Prostate gland (tissue), 2 donors: ENCODE data around the gene TBATA. TPM values are rescaled to one million over a fixed set of nuclear protein-coding genes. Genes with fewer than 3 reads are reported as not detected.

Source experiments
- DNase-seq: peaks from one replicate; pipeline ENCODE4 v3.0.0-alpha.2; 2019; ENCODE audit warnings: low spot score
- H3K27ac ChIP-seq, 2 donors: fragments of 200-600 bp; sonication (generic); 2 replicates each; pipeline ENCODE4 v1.5.1; 2017 to 2019
- H3K27me3 ChIP-seq: fragments of 200-600 bp; sonication (generic); replicated peaks from 2 replicates; pipeline ENCODE4 v1.5.1; 2019; ENCODE audit not compliant: insufficient read depth
- H3K36me3 ChIP-seq, 2 donors: fragments of 200-600 bp; sonication (generic); 1 replicate in 1 of 2; 2 replicates in 1 of 2; pipeline versions ENCODE4 v1.5.1 to v1.8.1; 2017 to 2019
- H3K4me1 ChIP-seq: fragments of 200-600 bp; sonication (generic); replicated peaks from 2 replicates; pipeline ENCODE4 v1.5.1; 2019
- H3K4me3 ChIP-seq, 2 donors: fragments of 200-600 bp; sonication (generic); 2 replicates each; pipeline ENCODE4 v1.5.1; 2017 to 2019
- H3K9me3 ChIP-seq: fragments of 200-600 bp; sonication (generic); 2 replicates; pipeline ENCODE4 v1.5.1; 2017
- POLR2A ChIP-seq: fragments of 450-650 bp; IDR thresholded peaks from one replicate; pipeline ENCODE4 v1.6.1; 2016; ENCODE audit warnings: antibody characterized with exemption, mild to moderate bottlenecking
- POLR2AphosphoS5 ChIP-seq: sonication (generic); formaldehyde crosslinking; IDR thresholded peaks from one replicate; pipeline ENCODE4 v1.6.1; 2017; ENCODE audit warnings: antibody characterized with exemption
- WGBS: methylation state at CpG from one replicate; pipeline ENCODE4 v1.1.5; 2018; 5-methylcytosine and 5-hydroxymethylcytosine counted together
- intact Hi-C: fragments of 100-400 bp; cut with DNase I; formaldehyde crosslinking; loops from one replicate; pipeline ENCODE4 v1.14.2; 2022
- total RNA-seq, 2 donors: library from RNA; depleted of rRNA; stranded (reverse); fragments of >200 nt; gene quantifications; one replicate each; pipeline ENCODE4 v1.1.0, GENCODE V29; 2016
- TF ChIP-seq, protein P1 (sequence below), 4 experiments: fragments of 200-600 bp in 2 of 4; fragments of 450-650 bp in 2 of 4; sonication (generic) in 2 of 4; IDR thresholded peaks; 1 replicate in 3 of 4; 2 replicates in 1 of 4; pipeline ENCODE4 v1.5.1; 2016 to 2019; ENCODE audit warnings: antibody characterized with exemption in 4 of 4, mild to moderate bottlenecking in 2 of 4, moderate library complexity in 2 of 4

The TBATA gene, protein sequence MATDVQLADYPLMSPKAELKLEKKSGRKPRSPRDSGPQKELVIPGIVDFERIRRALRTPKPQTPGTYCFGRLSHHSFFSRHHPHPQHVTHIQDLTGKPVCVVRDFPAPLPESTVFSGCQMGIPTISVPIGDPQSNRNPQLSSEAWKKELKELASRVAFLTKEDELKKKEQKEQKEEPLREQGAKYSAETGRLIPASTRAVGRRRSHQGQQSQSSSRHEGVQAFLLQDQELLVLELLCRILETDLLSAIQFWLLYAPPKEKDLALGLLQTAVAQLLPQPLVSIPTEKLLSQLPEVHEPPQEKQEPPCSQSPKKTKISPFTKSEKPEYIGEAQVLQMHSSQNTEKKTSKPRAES
- total RNA-seq: under 1 TPM in 1 of 2 donors, not detected in 1; 0.57 TPM

DNA sequence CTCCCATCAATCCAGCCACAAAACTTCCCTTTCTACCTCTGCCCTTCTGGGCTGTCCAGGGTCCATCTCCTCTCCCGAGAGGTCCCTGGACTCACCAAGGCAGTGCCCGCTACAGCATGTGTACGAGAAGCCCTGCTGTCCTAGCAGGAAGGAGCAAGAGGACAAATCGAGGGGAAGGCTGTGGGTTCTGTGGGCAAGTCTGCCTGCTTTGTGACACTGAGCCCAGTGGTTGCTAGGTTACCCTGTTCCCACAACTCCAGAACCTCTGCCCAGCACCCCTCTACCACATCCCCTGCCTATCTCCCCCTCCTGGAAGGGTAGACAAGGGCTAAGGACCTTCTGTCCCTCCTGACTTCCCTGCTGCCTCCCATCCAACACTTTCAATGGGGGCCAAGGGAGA is at the start of gene TBATA:
Gene TBATA, minus strand, starts transcription at position 188 of the 400 bp plus-strand sequence. CDS start 1,998 bp downstream, outside the sequence.
- H3K27me3 ChIP-seq: no peaks in the 10 kb centered on the region
- no peak for DNase-seq
- TF ChIP-seq POLR2A (no peak), POLR2AphosphoS5 (no peak)
- TF ChIP-seq, protein P1, sequence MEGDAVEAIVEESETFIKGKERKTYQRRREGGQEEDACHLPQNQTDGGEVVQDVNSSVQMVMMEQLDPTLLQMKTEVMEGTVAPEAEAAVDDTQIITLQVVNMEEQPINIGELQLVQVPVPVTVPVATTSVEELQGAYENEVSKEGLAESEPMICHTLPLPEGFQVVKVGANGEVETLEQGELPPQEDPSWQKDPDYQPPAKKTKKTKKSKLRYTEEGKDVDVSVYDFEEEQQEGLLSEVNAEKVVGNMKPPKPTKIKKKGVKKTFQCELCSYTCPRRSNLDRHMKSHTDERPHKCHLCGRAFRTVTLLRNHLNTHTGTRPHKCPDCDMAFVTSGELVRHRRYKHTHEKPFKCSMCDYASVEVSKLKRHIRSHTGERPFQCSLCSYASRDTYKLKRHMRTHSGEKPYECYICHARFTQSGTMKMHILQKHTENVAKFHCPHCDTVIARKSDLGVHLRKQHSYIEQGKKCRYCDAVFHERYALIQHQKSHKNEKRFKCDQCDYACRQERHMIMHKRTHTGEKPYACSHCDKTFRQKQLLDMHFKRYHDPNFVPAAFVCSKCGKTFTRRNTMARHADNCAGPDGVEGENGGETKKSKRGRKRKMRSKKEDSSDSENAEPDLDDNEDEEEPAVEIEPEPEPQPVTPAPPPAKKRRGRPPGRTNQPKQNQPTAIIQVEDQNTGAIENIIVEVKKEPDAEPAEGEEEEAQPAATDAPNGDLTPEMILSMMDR (IDR thresholded peaks at IDR 0.05): no peak
- H3K36me3 ChIP-seq: no peaks in the 10 kb centered on the region
- no peak within 1 kb of the TSS for H3K4me3 ChIP-seq
- WGBS: 87% methylated on average over 4 of the region's 4 CpGs
- no peaks in the 10 kb centered on the region for H3K9me3 ChIP-seq
- H3K27ac ChIP-seq: no peak within 1 kb of the TSS
- no peaks in the 10 kb centered on the region for H3K4me1 ChIP-seq
- intact Hi-C loops: no loop called here

DNA sequence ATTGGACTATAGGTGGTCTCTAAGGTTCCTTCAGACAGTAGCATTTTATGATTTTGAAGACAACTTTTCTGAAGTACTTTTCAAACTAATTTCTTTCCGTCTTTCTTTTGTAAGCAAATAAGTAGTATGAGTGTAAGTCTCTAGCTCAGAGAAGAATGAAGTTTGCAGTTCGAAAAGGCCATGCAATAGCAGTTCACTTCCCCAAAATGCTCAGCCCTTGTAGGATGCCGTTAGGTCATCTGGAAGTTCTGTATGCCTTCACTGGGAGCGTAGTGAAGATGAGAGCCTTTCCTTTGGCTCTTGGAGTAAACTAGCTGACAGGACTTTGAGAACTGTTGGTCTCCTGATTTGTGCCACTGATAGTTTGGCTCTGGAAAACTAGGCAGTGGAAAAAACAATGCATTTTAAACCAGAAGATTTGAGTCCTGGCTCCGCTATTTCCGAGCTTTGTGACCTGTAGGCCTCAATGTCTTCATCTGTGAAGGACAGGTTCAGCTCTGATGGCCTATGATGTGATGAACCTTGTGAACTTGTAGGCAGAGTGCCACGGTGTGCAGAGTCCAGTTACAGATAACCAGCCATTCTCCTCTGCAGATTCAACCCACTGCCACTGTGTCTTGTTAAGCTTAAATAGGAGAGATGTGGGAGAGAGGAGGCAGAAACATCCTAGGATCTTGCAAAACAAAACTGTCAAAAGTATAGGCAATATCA is 49.4 kb upstream of the TBATA start:
- Histone ChIP-seq H3K9me3 (no peaks in the 10 kb centered on the region), H3K36me3 (no peaks in the 10 kb centered on the region), H3K27me3 (no peaks in the 10 kb centered on the region), H3K27ac (no peak overlapping the region), H3K4me1 (no peaks in the 10 kb centered on the region), H3K4me3 (no peak overlapping the region)
- 94% methylated on average over 7 of the region's 7 CpGs for WGBS
- intact Hi-C loops: no loop called here
- TF ChIP-seq POLR2A: no peak
- TF ChIP-seq, protein P1 (IDR thresholded peaks at IDR 0.05): no peak
- DNase-seq: no peak

DNA sequence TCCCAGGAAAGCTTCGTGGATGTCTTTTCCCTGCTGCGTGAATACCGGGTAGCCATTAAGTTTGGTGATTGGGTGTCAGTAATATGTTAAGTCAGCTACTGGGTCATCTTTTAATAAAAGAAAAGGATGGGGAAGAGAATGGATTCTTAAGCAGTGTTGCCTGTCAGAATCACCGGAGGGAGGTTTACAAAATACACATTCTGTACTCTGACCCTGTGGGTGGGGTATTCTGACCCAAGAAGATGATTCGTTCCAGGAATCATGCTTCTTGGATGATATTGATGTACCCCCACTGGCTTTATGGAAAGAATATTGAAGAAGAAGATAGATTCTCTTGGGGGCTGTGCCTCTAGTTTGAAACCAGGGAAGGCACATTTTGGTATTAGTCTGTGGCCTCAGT is 48.8 kb upstream of the TBATA start:
- TF ChIP-seq, protein P1 (IDR thresholded peaks at IDR 0.05): no peak
- TF ChIP-seq POLR2AphosphoS5 (no peak), POLR2A (no peak)
- Histone ChIP-seq H3K4me1 (no peaks in the 10 kb centered on the region), H3K9me3 (no peaks in the 10 kb centered on the region), H3K4me3 (no peak overlapping the region), H3K27ac (no peak overlapping the region), H3K36me3 (no peaks in the 10 kb centered on the region), H3K27me3 (no peaks in the 10 kb centered on the region)
- 74% methylated on average over 5 of the region's 5 CpGs for WGBS
- DNase-seq: no peak
- intact Hi-C loops: no loop called here

DNA sequence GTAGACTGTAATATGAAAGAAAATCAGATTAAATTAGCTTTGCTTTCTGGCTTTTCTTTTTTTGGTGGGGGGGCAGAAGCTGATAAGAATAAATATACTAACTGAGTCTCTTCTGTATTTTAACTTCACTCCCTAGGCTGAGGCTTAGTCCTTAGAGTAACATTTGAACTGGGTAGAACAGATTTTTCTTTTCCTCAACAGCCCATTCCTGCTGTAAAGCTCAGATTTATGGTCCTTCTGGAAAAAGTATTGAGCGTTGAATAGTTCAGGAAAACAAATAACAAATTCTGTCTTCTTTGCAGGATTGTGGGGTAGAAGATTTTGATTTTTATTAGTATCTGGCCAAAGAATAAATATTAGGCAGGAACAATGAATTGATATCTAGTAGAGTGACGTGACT is 48.4 kb upstream of the TBATA start:
- intact Hi-C loops: no loop called here
- WGBS: 51% methylated on average over 2 of the region's 2 CpGs
- H3K36me3 ChIP-seq: no peaks in the 10 kb centered on the region
- TF ChIP-seq POLR2A: no peak
- no peak for TF ChIP-seq POLR2AphosphoS5
- TF ChIP-seq, protein P1 (IDR thresholded peaks at IDR 0.05): no peak
- no peaks in the 10 kb centered on the region for H3K27me3 ChIP-seq
- no peak overlapping the region for H3K27ac ChIP-seq
- DNase-seq: no peak
- no peak overlapping the region for H3K4me3 ChIP-seq
- no peaks in the 10 kb centered on the region for H3K9me3 ChIP-seq
- H3K4me1 ChIP-seq: no peaks in the 10 kb centered on the region
